Measurements from ENCODE around the gene NFATC3.

- TF ChIP-seq CTCF (IDR thresholded peaks at IDR 0.05) (no peak), POLR2A (IDR thresholded peaks at IDR 0.05) (no peak)
Observed at GRCh38 chr16:68214726-68215125, 129.6 kb downstream of the NFATC3 start.

Data from uterus (tissue), 2 donors.